ENCODE measurements around the gene ATP1B1.
A peak's percentile ranks its signal among the peaks of the same experiment; 100 is the strongest.

Gene ATP1B1

GRCh38 chr1:169106095-169106920 is at the start of gene ATP1B1:
TSS of gene ATP1B1 (plus strand) at chr1:169106690. CDS start at chr1:169106830, 140 bp downstream.
- peak; percentile 79 to 85 for DNase-seq

DNA sequence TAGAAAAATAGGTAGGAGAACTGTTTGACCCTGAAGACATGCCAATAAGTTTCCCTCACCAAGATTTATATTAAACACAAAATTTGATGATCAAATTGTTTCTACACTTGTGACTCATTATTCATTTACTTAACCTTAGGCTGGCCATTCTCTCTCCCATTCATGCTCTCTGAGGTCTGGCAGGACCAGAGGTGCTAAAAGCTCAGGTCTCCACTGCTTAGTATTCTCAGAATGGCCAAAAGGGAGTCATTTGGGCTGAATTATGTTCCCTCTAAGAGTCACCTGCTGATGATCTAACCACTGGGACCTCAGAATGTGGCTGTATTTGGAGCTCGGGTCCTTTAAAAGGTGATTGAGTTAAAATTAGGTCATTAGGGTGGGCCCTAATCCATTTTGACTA is 47.1 kb upstream of the ATP1B1 start:
- DNase-seq, result no peak

DNA sequence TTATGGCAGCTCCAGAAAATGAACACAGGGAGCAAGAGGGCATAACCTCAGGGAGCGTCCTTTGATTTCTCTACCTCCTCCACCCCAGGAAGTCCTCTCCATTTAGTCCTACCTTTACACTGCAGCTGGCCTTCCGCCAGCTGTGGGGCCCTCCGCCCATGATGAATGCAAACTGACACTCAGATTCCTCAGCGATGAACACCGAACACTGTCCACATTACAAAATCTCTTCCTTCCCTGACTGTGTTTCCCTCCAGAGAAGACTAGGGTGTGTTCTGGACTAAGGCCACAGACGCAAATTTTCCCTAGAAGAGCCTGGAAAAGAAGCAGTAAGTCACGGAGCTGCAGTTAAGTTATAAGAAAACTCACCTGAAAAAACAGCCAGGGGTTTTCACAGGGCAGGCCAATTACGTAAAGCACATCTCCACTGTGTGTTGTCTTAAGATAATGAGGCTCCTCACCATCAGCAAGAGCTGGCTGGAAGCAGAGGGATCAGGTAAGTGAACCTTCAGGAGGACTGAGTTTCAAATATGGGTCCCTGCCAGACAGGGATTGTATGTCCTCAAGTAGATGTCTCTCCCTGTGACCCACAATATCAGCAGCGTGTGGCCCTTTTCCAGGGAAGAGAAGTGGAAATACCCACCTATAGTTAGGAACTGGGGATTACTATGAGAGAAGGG is 46.3 kb upstream of the ATP1B1 start:
- DNase-seq, result no peak

- DNase-seq, result peak in 1 of 2 donors; percentile 4
Observed at GRCh38 chr1:169060919-169061639, 45.4 kb upstream of the ATP1B1 start.

- no peak for DNase-seq
Observed at GRCh38 chr1:169062152-169062551, 44.3 kb upstream of the ATP1B1 start.

- no peak for DNase-seq
Observed at GRCh38 chr1:169064103-169064502, 42.4 kb upstream of the ATP1B1 start.

DNA sequence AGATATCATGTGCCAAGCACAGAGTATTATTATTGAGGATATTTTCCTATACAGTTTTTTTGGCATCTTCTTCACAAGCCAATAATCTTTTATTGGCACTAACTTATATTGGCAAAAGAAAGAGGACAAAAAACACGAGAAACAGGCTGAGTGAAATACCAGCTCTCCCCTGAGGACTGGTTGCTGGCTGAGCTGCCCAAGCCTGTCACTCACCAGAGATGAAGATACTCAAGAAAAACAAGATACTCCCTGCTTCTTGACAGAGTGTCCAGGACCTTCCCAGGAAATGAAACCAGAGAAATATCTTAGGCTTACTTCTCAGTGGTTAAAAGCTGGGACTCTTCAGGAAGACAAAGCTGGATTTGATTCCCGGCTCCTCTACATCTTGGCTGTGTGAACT is 35.9 kb upstream of the ATP1B1 start:
- DNase-seq, result no peak

DNA sequence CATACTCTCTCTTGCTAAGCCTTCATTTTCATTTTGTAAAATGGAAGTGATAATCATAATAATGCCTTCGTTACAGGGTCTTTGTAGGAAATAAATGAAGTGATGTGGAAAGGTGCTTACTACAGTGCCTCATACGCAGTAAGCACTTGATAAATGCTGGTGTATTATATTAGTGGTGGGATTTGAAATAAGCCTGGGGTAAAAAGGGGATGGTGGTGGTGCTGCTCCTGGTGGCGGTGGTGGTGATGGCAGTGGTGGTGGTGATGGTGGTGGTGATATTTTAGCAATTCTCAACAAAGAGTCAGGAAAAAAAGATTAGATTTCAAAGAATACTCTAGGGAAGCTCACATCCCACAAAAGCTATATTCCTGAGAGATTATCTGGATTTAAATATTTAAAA is 35.5 kb upstream of the ATP1B1 start:
- no peak for DNase-seq

- DNase-seq, result no peak
Observed at GRCh38 chr1:169072945-169073725, 33.4 kb upstream of the ATP1B1 start.

- DNase-seq, result no peak
Observed at GRCh38 chr1:169078163-169078883, 28.2 kb upstream of the ATP1B1 start.

- no peak for DNase-seq
Observed at GRCh38 chr1:169081503-169082123, 24.9 kb upstream of the ATP1B1 start.

GRCh38 chr1:169085911-169086310 is 20.6 kb upstream of the ATP1B1 start:
- DNase-seq, result no peak

GRCh38 chr1:169086603-169087455 is 19.7 kb upstream of the ATP1B1 start:
- peak in 1 of 2 donors; percentile 20 for DNase-seq

DNA sequence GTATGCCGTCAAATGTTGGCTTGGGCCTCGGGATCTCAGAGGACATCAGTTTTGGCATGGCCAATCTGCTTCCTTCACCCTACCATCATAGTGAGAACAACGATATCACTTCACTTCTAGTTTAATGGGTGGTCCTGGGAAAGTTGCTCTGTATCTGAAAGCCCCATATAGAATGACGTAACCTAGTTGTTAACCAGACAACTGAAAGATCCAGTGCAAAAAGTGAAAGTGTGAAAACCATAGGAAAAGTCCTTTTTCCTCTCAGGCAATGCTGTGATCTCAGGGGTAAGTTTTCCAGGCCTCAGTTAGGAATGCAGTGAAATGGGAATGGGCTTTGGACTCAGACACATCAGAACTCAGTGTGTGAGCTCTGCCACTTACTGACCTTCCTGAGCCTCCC is 18.6 kb upstream of the ATP1B1 start:
- no peak for DNase-seq

DNA sequence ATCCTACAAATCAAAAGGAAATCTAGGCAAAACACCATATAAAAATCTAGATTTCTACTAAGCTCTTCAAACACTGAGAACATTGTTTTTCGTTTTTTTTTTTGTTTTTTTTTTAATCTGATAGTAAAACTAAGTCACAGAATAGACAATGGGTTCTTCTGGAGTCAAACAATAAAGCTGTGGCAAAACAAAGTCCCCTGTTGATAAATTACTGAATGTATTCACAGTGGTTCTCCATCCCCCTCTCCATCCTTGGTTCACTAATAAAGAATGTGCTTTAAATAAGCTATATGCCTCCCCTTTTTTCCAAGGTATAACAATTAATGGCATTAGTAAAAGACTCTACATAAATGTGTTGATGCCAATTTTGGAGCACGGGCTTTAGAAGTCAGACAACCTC is 16.7 kb upstream of the ATP1B1 start:
- no peak for DNase-seq

- no peak for DNase-seq
Observed at GRCh38 chr1:169090308-169090899, 16.1 kb upstream of the ATP1B1 start.

DNA sequence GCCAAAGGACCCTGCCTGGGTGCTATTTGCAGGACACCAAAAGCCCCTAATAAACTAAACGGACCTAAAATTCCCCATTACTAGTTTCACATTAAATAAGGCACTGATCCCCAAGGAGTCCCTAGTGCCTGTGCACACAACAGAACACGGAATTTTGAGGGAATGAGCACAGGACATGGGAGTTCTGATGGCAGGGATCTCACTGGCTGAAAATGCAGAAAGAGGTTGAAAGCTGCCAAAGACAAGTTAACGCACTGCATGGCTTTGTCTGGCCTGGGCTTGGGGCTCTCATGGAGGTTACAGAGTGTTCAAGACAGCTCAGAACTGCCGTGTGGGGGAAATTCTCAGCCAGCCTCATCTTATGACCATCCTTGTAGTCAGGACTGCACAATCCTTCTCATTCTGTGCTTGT is 15.6 kb upstream of the ATP1B1 start:
- no peak for DNase-seq

GRCh38 chr1:169091480-169091941 is 15.0 kb upstream of the ATP1B1 start:
- no peak for DNase-seq

- no peak for DNase-seq
Observed at GRCh38 chr1:169092399-169092798, 14.1 kb upstream of the ATP1B1 start.

Measured in CD4-positive, alpha-beta T cell treated with Interleukin-1 beta for 1 hour (primary cell).